ENCODE data around the gene OR52I2.

OR52I2 gene

DNA sequence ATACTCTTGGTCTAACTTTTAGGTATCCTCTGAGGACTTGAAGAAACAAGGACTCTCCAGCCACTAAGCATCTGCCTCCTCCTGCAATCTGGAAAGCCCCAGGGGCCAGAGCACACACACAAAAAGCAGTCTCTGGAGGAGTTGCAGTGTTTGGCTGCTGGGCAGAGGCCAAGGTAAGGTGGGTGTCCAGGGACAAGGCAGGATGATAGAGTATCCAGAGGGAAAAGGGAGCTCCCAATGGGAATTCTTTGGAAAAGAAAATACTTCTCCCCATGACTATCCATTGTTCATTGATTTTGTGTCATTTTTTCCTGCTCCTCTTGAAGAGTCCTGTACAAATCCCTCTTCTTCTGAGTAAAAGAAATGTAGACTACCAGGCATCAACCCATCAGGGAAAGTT lies at the start of gene OR52I2:
Gene OR52I2, plus strand, starts transcription at position 301 of the 400 bp plus-strand sequence.
- no peak for TF ChIP-seq ZNF274 (IDR thresholded peaks at IDR 0.05; ENCODE audit: low read depth, low read length)
- no peak within 1 kb of the TSS for H3K4me3 ChIP-seq (ENCODE audit: low read length)

DNA sequence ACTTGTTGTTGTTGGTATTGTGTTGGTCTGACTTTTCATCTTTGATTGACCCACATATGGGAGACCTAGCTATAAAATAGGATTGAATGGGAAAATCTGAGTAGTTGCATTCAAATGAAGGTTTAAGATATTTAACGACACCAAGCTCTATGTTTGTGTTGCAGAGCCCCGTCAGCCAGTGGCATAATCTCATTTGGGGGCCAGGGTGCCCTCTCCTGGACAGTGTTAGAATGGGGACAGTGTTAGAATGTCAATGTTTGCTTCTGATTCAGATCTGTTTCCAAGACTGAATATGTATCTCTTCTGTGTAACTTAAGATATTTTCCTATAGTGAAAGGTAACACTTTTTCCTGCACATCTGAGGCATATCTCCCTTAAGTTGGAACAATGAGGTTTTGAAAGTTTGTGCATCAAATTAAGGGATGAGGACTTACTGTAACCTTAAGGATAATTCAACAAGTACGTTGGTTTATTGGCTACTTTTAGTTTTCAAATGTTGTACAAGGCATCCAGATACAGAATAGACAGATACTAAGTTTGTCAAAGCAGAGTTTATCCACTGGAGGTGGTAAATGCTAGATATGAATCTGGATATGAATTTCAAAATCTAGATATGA lies 41.8 kb upstream of the OR52I2 start:
- TF ChIP-seq ZNF274 (IDR thresholded peaks at IDR 0.05; ENCODE audit: low read depth, low read length), result no peak
- H3K4me3 ChIP-seq (ENCODE audit: low read length), result no peak overlapping the region

DNA sequence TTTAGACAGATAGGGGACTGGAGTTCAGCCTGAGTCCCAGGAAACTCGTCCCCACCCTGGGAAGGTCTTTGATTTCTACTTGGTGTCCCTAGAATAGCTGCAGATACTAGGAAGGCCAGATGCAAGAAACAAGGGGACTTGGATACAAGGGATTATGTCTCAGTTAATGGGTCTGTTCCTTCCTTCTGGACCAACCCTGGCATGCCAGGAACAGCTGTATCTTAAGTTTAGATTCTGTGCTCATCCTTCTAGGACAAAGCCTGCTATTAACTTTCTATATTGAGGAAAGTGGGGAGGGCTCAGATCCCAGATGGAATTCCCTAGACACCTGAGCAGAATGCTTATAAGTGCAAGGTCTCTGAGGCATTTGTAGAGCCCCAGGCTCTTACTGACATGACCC lies 40.5 kb upstream of the OR52I2 start:
- no peak for TF ChIP-seq ZNF274 (IDR thresholded peaks at IDR 0.05; ENCODE audit: low read depth, low read length)

DNA sequence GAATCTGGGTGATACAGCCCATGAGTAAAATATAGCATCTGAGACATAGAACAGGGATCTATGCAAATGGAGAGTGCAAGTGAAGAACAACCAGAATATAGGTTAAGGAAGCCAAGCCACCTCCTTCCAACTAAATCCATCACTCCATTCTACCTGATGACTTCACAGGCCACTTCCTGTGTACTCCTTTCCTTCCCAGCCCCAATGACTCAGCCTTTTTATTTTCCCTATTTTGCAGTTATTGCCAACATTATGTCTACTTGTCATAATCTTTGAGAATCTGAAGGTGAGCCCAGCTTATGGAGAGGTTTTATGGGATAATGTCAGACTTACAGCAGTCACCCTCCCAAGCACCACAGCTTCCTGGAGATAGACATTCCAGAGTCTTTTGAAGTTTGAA lies 38.0 kb upstream of the OR52I2 start:
- no peak for TF ChIP-seq ZNF274 (IDR thresholded peaks at IDR 0.05; ENCODE audit: low read depth, low read length)
- no peak overlapping the region for H3K4me3 ChIP-seq (ENCODE audit: low read length)

More for the DNA sequence above, 40.5 kb upstream of the OR52I2 start:
- no peak overlapping the region for H3K4me3 ChIP-seq (ENCODE audit: low read length)

DNA sequence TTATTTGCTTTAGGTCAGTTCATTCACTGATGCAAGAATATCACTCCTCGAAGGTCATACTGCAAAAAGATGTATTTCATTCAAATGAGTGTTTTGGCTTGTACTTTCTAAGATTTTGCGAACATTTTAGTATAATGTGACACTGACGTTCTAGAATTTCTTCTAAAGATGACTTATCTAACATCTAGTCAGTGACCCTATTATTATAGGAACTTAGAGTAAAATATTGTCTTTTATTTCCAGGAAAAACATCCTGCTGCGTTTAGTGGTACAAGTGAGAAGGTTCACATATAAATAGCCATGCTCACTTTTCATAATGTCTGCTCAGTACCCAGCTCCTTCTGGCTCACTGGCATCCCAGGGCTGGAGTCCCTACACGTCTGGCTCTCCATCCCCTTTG lies 36.7 kb upstream of the OR52I2 start, which contains the start of gene OR52M1:
Gene OR52M1, plus strand, starts transcription at position 301 of the 400 bp plus-strand sequence. Its CDS starts 0 bp downstream, at position 301.
- TF ChIP-seq ZNF274 (IDR thresholded peaks at IDR 0.05; ENCODE audit: low read depth, low read length), result no peak
- H3K4me3 ChIP-seq (ENCODE audit: low read length), result no peak within 1 kb of the TSS

DNA sequence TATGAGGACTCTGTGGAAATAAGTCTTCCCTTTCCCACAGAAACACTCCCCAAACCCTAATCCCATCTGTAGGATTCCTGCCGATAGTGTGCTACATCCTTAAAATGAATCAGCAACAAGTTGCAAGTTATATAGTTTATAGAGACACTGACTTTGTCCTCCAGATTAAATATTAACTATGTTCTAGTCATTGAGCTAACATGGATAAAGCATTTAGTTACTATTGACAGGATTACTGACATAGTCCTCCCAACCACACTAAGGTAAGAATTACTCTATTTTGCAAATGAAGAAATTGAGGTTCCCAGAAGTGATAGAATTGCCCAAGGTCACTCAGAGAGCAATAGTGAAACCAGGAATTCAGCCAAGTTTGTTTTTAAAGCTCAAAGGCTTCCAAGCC lies 34.7 kb upstream of the OR52I2 start:
- H3K4me3 ChIP-seq (ENCODE audit: low read length), result no peak overlapping the region
- TF ChIP-seq ZNF274 (IDR thresholded peaks at IDR 0.05; ENCODE audit: low read depth, low read length), result no peak

DNA sequence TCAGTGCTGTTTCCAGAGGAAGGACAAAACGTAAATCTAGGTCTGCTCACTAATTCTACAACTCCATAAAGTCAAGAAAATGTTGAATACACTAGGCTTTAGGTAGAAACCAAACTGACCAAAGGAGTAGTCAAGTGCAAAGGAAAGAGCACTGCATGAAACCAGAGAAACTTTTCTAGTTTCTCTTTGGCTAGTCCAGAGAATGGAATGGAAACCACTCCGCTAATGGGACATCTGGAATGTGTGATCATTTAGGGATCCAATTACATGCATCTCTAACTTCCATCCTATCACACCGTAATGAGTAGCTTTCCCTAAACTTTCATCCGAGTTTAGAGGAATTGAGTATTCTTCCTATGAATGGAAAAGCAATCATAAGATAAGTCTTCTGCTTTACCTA lies 34.1 kb upstream of the OR52I2 start:
- no peak overlapping the region for H3K4me3 ChIP-seq (ENCODE audit: low read length)
- no peak for TF ChIP-seq ZNF274 (IDR thresholded peaks at IDR 0.05; ENCODE audit: low read depth, low read length)

DNA sequence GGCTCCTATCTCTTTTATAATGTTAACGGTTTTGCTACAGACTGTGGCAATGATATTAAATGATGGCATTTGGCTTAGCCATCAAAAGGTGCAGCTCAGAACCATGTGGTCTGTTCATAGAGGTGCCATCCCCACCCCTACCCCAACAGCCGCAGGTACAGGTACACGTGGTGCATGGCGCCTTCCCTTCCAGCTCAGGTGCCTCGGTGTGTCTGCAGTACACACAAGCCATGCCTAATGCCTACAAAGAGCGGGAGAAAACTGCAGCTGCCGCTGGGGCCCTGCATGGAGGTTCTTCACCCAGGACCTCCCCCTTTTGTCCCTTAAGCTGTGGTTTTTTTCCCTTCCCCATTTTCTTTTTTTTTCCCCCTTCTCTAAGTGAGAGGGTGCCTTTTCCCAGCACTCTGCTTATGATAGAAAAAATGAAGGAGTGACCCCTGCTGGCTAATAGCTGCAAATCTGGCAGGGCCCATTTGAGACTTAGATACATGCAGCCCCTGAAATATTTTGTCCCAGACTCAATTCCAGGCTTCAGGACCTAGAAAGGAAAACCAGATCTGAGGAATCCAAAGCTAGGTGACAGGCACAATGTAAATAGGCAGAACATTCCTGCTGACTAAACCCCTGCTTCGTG lies 30.1 kb upstream of the OR52I2 start:
- TF ChIP-seq ZNF274 (IDR thresholded peaks at IDR 0.05; ENCODE audit: low read depth, low read length), result no peak
- H3K4me3 ChIP-seq (ENCODE audit: low read length), result no peak overlapping the region

DNA sequence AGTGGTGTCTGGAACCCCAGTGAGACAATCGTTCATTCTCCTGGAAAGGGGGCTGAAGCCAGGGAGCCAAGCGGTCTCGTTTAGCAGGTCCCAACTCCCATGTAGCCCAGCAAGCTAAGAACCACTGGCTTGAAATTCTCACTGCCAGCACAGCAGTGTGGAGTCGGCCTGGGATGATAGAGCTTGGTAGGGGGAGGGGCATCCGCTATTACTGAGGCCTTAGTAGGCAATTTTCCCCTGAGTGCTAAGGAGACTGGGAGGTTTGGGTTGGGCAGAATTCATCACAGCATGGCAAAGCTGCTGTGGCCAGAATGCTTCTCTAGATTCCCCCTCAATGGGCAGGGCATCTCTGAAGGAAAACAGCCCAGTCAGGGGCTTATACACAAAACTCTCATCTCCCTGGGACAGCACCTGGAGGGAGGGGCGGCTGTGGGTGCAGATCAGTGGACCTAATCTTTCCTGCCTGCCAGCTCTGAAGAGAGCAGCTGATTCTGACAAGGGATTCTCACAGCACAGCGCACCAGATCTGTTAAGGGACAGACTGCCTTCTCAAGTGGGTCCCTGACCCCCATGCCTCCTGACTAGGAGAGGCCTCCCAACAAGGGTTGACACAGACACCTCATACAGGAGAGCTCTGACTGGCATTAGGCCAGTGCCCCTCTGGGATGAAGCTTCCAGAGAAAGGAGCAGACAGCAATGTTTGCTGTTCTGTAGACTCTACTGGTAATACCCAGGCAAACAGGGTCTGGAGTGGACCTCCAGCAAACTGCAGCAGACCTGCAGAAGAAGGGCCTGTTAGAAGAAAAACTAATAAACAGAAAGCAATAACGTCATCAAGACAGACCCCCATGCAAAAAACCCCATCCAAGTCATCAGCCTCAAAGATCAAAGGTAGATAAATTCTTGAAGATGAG lies 21.8 kb upstream of the OR52I2 start:
- TF ChIP-seq ZNF274 (IDR thresholded peaks at IDR 0.05; ENCODE audit: low read depth, low read length), result no peak
- no peak overlapping the region for H3K4me3 ChIP-seq (ENCODE audit: low read length)

DNA sequence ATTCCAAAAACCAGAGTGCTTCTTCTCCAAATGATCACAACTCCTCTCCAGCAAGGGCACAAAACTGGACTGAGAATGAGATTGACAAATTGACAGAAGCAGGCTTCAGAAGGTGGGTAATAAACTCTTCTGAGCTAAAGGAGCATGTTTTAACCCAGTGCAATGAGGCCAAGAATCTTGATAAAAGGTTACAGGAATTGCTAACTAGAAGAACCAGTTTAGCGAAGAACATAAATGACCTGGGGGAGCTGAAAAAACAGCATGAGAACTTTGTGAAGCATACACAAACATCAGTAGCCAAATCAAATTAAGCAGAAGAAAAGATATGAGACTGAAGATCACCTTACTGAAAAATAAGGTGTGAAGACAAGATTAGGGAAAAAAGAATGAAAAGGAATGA lies 21.1 kb upstream of the OR52I2 start:
- TF ChIP-seq ZNF274 (IDR thresholded peaks at IDR 0.05; ENCODE audit: low read depth, low read length), result no peak
- no peak overlapping the region for H3K4me3 ChIP-seq (ENCODE audit: low read length)

DNA sequence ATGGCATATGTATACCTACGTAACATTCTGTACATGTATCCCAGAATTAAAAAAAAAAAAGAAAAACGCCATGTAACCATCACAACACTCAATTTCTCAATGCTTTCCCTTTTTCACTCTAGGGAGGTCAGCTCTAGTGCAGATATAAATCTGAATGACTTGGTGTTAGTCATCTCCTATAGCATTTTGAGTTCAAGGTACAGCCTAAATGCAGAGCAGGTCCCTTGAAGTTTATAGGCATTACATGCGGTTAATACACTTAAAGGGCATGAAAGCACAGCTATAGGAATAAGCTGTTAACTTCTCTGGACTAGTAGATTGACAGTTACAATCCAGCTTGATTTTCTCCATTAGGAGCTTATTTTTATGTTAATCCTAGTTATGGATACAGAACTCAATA lies 16.2 kb upstream of the OR52I2 start:
- H3K4me3 ChIP-seq (ENCODE audit: low read length), result no peak overlapping the region
- no peak for TF ChIP-seq ZNF274 (IDR thresholded peaks at IDR 0.05; ENCODE audit: low read depth, low read length)

DNA sequence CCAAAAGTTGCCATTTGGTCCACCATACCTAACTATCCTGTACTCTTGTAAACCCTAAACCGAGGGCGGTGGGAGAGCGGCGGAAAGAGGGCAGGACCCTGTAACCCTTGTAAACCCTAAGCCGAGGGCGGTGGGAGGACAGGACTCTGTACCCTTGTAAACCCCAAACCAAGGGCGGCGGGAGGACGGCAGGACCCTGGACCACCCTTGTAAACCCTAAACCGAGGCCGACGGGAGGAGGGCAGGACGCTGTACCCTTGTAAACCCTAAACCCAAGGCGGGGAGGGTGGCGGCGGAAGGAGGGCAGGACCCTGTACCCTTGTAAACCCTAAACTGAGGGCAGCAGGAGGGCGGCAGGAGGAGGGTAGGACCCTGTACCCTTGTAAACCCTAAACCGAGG lies 12.5 kb upstream of the OR52I2 start:
- no peak for TF ChIP-seq ZNF274 (IDR thresholded peaks at IDR 0.05; ENCODE audit: low read depth, low read length)
- no peak overlapping the region for H3K4me3 ChIP-seq (ENCODE audit: low read length)

DNA sequence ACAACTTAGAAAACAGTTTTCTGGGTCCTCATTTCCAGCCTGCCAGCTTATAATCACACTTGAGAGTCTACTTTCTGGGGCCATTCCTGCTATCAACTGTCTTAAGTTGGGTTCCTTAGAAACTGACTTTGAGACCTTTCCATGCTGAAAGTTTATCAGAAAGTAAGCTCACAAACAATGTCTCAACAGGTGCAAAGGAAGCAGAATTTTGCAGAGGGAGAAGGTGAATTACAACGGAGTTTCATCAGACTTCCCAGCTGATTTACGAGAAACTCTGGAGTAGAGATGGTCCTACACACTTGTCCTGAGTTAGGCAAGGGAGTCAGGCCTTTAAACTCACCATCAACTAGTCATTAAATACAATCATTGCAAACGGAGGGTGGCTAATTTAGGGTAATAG lies 4.7 kb upstream of the OR52I2 start:
- H3K4me3 ChIP-seq (ENCODE audit: low read length), result no peak overlapping the region
- TF ChIP-seq ZNF274 (IDR thresholded peaks at IDR 0.05; ENCODE audit: low read depth, low read length), result no peak

DNA sequence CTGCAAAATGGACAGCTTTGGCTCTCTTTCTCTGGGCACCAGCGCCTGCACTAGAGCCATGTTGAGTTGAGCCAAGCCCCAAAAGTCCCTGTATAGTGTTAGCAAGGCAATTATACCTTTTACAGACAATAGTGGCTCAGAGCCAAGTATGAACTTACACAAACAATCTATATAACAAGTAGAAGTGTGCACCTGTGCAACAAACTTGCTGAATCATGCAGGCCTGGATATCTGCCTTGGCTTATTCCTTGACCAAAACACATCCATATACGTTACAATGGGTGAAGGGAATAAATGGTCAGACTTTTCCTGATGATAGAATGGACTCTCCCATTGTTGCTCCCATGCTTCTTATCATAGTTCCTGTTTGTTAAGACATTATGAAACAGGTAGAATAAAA lies 3.8 kb upstream of the OR52I2 start:
- no peak overlapping the region for H3K4me3 ChIP-seq (ENCODE audit: low read length)
- no peak for TF ChIP-seq ZNF274 (IDR thresholded peaks at IDR 0.05; ENCODE audit: low read depth, low read length)

DNA sequence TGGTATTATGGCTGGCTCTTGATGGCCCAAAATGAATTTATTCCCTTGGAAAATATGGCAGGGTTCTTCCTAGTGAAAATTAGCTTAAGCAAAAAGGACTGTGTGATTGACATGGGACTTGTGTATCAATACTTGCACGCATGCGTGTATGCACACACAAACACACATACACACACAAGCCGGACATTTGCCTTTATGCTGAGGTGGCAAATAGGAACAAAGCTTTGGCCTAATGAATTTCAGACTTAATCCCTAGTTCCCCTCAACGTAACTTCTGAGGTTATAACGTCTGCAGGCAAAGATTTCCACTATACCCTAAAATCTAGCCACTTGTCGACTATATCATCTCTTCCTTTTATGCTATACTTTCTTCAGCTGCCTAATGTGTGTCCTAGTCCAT lies 2.9 kb upstream of the OR52I2 start:
- TF ChIP-seq ZNF274 (IDR thresholded peaks at IDR 0.05; ENCODE audit: low read depth, low read length), result no peak
- H3K4me3 ChIP-seq (ENCODE audit: low read length), result no peak overlapping the region

Measured in GM08714 (cell line).